K562 (cell line): ENCODE data around the gene PRDM15. TPM values are rescaled to one million over a fixed set of nuclear protein-coding genes. Genes with fewer than 3 reads are reported as not detected.

Experiments used
- ATAC-seq: fragments of 200-7000 bp; cut with Tn5 transposase; 3 replicates; pipeline ENCODE4 v1.9.1; 2020; ENCODE audit warnings: moderate library complexity
- BruUV-seq: library from RNA; stranded (reverse); fragments of 400-500 nt; replicated peaks from 2 replicates; lab custom pipeline; 2021; lab: Mats Ljungman, UMichigan
- CTCF ChIA-PET: fragments of 300-600 bp; formaldehyde crosslinking; extraction: SDS; loops from one replicate; lab custom pipeline; 2021; ENCODE audit warnings: low intra/inter-chr PET ratio; lab: Yijun Ruan, JAX
- POLR2A ChIA-PET: fragments of 300-600, 350-650 bp; sonication (Branson Sonifier 250); formaldehyde crosslinking; extraction: SDS; loops from one replicate; lab custom pipeline; 2021; ENCODE audit warnings: antibody characterized with exemption, inconsistent platforms; lab: Yijun Ruan, JAX
- DNase-seq, 4 experiments: peaks; one replicate each; pipeline versions ENCODE4 v3.0.0 to v3.0.0-alpha.2; 2011 to 2018; ENCODE audit warnings: low spot score in 3 of 4, mixed read lengths in 3 of 4; ENCODE audit errors: extremely low read depth in 1 of 4
- FAIRE-seq: peaks from 2 replicates; lab custom pipeline; 2011; peaks lifted over from hg19 to GRCh38; lab: Jason Lieb, UNC
- H2AFZ ChIP-seq: 2 replicates; pipeline ENCODE4 v1.6.0; 2011; ENCODE audit warnings: low read depth, low read length, control low read depth, inconsistent platforms
- H3K27ac ChIP-seq: fragments of 200-600 bp; 3 replicates; pipeline ENCODE4 v1.8.0; 2011; ENCODE audit warnings: low read depth, mild to moderate bottlenecking, control low read depth, inconsistent platforms, low read length, moderate library complexity, mixed read lengths; ENCODE audit errors: extremely low read depth
- H3K27me3 ChIP-seq, 2 experiments: fragments of 300-600 bp in 1 of 2; 2 replicates in 1 of 2; 3 replicates in 1 of 2; pipeline versions ENCODE4 v1.6.0 to v1.8.0; 2011; ENCODE audit warnings: inconsistent platforms in 2 of 2, low read length in 2 of 2, mild to moderate bottlenecking in 1 of 2, mixed read lengths in 1 of 2, moderate library complexity in 1 of 2; ENCODE audit not compliant: control insufficient read depth in 2 of 2, insufficient read depth in 2 of 2
- H3K36me3 ChIP-seq: fragments of 300-600 bp; 3 replicates; pipeline ENCODE4 v1.8.0; 2011; ENCODE audit warnings: mild to moderate bottlenecking, low read length, inconsistent platforms; ENCODE audit not compliant: control insufficient read depth, insufficient read depth
- H3K4me1 ChIP-seq, 2 experiments: fragments of 200-600 bp in 1 of 2; replicated peaks in 1 of 2; 2 replicates in 1 of 2; 3 replicates in 1 of 2; pipeline versions ENCODE4 v1.5.1 to v1.8.0; 2011; ENCODE audit warnings: inconsistent platforms in 2 of 2, low read length in 2 of 2, mild to moderate bottlenecking in 1 of 2, mixed read lengths in 1 of 2, moderate library complexity in 1 of 2; ENCODE audit not compliant: control insufficient read depth in 2 of 2, insufficient read depth in 2 of 2
- H3K4me2 ChIP-seq: 2 replicates; pipeline ENCODE4 v1.6.1; 2011; ENCODE audit warnings: low read length, control low read depth, inconsistent platforms, mixed read lengths; ENCODE audit not compliant: insufficient read depth
- H3K4me3 ChIP-seq: fragments of 200-600 bp; sonication (generic), shearing (Covaris generic); 2 replicates; pipeline ENCODE4 v1.5.1; 2016; ENCODE audit warnings: control low read depth, inconsistent platforms
- H3K79me2 ChIP-seq: fragments of 200-600 bp; 3 replicates; pipeline ENCODE4 v1.8.0; 2011; ENCODE audit warnings: low read length, inconsistent platforms; ENCODE audit not compliant: control insufficient read depth, insufficient read depth
- H3K9ac ChIP-seq, 2 experiments: 2 replicates each; pipeline versions ENCODE4 v1.6.0 to v1.6.1; 2011; ENCODE audit warnings: low read depth in 2 of 2, low read length in 2 of 2, control low read depth in 1 of 2, inconsistent platforms in 1 of 2, mild to moderate bottlenecking in 1 of 2, mixed read lengths in 1 of 2; ENCODE audit not compliant: insufficient read depth in 1 of 2
- H3K9me1 ChIP-seq: one replicate; pipeline ENCODE4 v1.6.0; 2011; ENCODE audit warnings: inconsistent platforms, mild to moderate bottlenecking, low read length, moderate library complexity; ENCODE audit not compliant: control insufficient read depth, insufficient read depth
- H3K9me3 ChIP-seq: replicated peaks from 2 replicates; pipeline ENCODE4 v1.5.1; 2011; ENCODE audit warnings: low read depth, low read length, inconsistent platforms; ENCODE audit not compliant: control insufficient read depth, insufficient read depth
- H4K20me1 ChIP-seq: replicated peaks from 2 replicates; pipeline ENCODE4 v1.6.1; 2011; ENCODE audit warnings: low read length, inconsistent platforms, mixed read lengths; ENCODE audit not compliant: control insufficient read depth, insufficient read depth
- HIVEP1 ChIP-seq: fragments of 250-450 bp; sonication (Bioruptor Pico); IDR thresholded peaks from 2 replicates; pipeline ENCODE4 v1.4.0; 2020; ENCODE audit warnings: mild to moderate bottlenecking
- HNRNPH1 ChIP-seq: fragments of 200-400 bp; formaldehyde crosslinking; optimal IDR thresholded peaks from 2 replicates; pipeline ENCODE3; 2017; ENCODE audit warnings: low read depth, mild to moderate bottlenecking, low read length, moderate library complexity
- MAFK ChIP-seq: IDR thresholded peaks from 2 replicates; pipeline ENCODE4 v1.6.1; 2011; ENCODE audit warnings: low read length, improper control_type of control experiment
- MCM3 ChIP-seq: fragments of 450-650 bp; IDR thresholded peaks from 2 replicates; pipeline ENCODE4 v1.6.1; 2016
- MTA2 ChIP-seq: fragments of 450-650 bp; IDR thresholded peaks from 2 replicates; pipeline ENCODE4 v1.6.1; 2016; ENCODE audit warnings: low read depth
- RBM39 ChIP-seq: fragments of 200-400 bp; formaldehyde crosslinking; optimal IDR thresholded peaks from 2 replicates; pipeline ENCODE3; 2018; ENCODE audit warnings: low read depth, low read length
- SETDB1 ChIP-seq: IDR thresholded peaks from one replicate; pipeline ENCODE4 v1.6.1; 2012; ENCODE audit warnings: low read length, control low read depth, inconsistent platforms
- SMAD2 ChIP-seq: fragments of 150-350 bp; IDR thresholded peaks from 2 replicates; pipeline ENCODE4 v1.6.1; 2014; ENCODE audit warnings: low read depth, mild to moderate bottlenecking, low read length
- SMC3 ChIP-seq: conservative IDR thresholded peaks from 2 replicates; pipeline ENCODE4 v1.6.1; 2011; ENCODE audit warnings: low read depth, low read length, improper control_type of control experiment; ENCODE audit not compliant: insufficient read depth
- SP1 ChIP-seq: sonication (generic); formaldehyde crosslinking; IDR thresholded peaks from 2 replicates; pipeline ENCODE4 v1.8.1; 2022; ENCODE audit warnings: mild to moderate bottlenecking, missing genetic modification reagents
- TEAD1 ChIP-seq, 2 experiments: fragments of 450-650 bp in 1 of 2; sonication (generic) in 1 of 2; formaldehyde crosslinking; IDR thresholded peaks; 2 replicates each; pipeline versions ENCODE4 v1.4.0 to v1.8.0; 2020 to 2022; ENCODE audit warnings: mild to moderate bottlenecking in 2 of 2, missing genetic modification reagents in 1 of 2
- TSC22D4 ChIP-seq: fragments of 450-650 bp; IDR thresholded peaks from 2 replicates; pipeline ENCODE4 v1.6.1; 2016; ENCODE audit warnings: missing genetic modification characterization, missing biosample characterization, control low read depth
- ZNF282 ChIP-seq: sonication (generic); formaldehyde crosslinking; IDR thresholded peaks from 2 replicates; pipeline ENCODE4 v1.8.1; 2023; ENCODE audit warnings: missing genetic modification reagents
- WGBS: fragments of 100-300 bp; shearing (Covaris generic); methylation state at CpG from one replicate; pipeline ENCODE4 v1.1.6; 2016; ENCODE audit warnings: low coverage, mixed read lengths; ENCODE audit not compliant: insufficient coverage; ENCODE audit errors: missing lambda C conversion rate; 5-methylcytosine and 5-hydroxymethylcytosine counted together
- in situ Hi-C: fragments of 300-500 bp; cut with MboI; formaldehyde crosslinking; loops from 4 replicates; pipeline ENCODE4 v1.15.0; 2018; ENCODE audit warnings: inconsistent platforms, mixed read lengths
- intact Hi-C: fragments of 100-400 bp; cut with micrococcal nuclease; formaldehyde crosslinking; loops from 2 replicates; pipeline ENCODE4 v1.14.2; 2022
- polyA plus RNA-seq, 8 experiments: library from polyadenylated mRNA; depleted of rRNA in 4 of 8; stranded (reverse) in 5 of 8; unstranded in 3 of 8; fragments of >200 nt; fragmentation: Nextera tagmentation in 2 of 8; fragmentation: Illumina TruSeq in 1 of 8; extraction: Ambion mirVana in 2 of 8; extraction: Trizol in 1 of 8; gene quantifications; 2 replicates each; pipeline versions ENCODE4 v1.2.1 to v1.2.3, GENCODE V29; 2011 to 2014; ENCODE audit warnings: inconsistent platforms in 1 of 8, missing spikeins in 1 of 8
- total RNA-seq, 7 experiments: library from RNA; depleted of rRNA in 6 of 7; stranded (reverse); fragments of >200 nt in 6 of 7; fragmentation: Illumina TruSeq in 2 of 7; extraction: Trizol in 2 of 7; gene quantifications; 2 replicates each; pipeline versions ENCODE4 v1.2.1 to v1.2.3, GENCODE V29; 2011 to 2021; ENCODE audit warnings: low replicate concordance in 1 of 7
- TF ChIP-seq, protein P1 (sequence below): fragments of 250-450 bp; sonication (Bioruptor Pico); IDR thresholded peaks from 2 replicates; pipeline ENCODE4 v1.5.0; 2021

Gene PRDM15
- total and polyA plus RNA-seq, 9 of the 15 experiments (the other 6 are each of a cell fraction or from before 2014, with no cell fraction given): 0.93 to 9.2 (median 6.2) TPM

DNA sequence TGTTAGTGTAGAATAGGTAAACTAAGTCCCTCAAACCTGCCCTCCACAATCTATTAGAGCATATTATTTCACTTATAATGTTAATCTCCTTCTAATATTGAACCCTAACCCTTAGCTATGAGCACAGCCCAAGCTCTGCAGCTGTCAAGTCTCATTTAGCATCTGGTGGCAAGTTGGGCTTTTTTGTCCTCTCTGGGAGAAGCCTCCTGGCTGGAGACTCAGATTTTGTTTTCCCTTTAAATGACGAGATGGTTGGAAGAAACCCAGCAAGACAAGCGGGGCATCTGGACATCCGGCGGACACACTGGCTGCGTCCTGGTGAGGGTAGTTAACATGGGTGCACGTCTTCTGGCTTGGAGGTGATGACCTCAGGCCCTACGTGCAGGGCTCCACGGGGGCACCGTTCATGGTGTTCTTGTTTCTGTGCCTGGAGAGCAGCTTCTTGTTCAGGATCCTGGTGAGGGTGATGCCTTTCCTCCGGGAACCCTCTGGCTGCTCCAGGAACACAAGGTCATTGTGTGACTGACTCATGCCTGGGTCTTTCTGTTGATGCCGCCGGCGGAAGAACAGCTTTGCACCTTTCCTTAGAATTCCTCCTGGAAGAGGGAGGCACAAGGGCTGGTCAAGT, 9.7 kb upstream of the PRDM15 start:
- DNase-seq (no peak), ATAC-seq (no peak), FAIRE-seq (no peak)
- H3K9ac ChIP-seq: no peak overlapping the region
- H3K36me3 ChIP-seq: no peaks in the 10 kb centered on the region; the same call in 2 of the 3 replicates
- no peaks in the 10 kb centered on the region for H3K9me3 ChIP-seq
- CTCF ChIA-PET: no interaction called here
- H3K9me1 ChIP-seq: no peaks in the 10 kb centered on the region
- H4K20me1 ChIP-seq: no peaks in the 10 kb centered on the region
- H3K79me2 ChIP-seq: no peaks in the 10 kb centered on the region
- H3K4me2 ChIP-seq: no peak overlapping the region
- in situ Hi-C loops (no loop called here), intact Hi-C loops (no loop called here)
- H3K4me1 ChIP-seq: peaks cover 0 to 3% of the 10 kb centered on the region in 2 experiments; a peak in 1 of 5 replicates
- no peak overlapping the region for H3K27ac ChIP-seq
- POLR2A ChIA-PET: interaction anchor here (0.7 to 1.7 kb wide), 3 partner anchors 10 to 233 kb away, joined by 3 to 10 read pairs (median 4); partner anchors contain the start of gene PRDM15
- no peak overlapping the region for H2AFZ ChIP-seq
- no peak overlapping the region for H3K4me3 ChIP-seq
- WGBS: 86% methylated on average over 13 of the region's 13 CpGs
- no peaks in the 10 kb centered on the region for H3K27me3 ChIP-seq
- BruUV-seq: no TSS peak
- no peak for TF ChIP-seq HIVEP1
- no peak for TF ChIP-seq TEAD1 (CRISPR knock-in tag; IDR thresholded peaks at IDR 0.05)
- TF ChIP-seq, protein P1, sequence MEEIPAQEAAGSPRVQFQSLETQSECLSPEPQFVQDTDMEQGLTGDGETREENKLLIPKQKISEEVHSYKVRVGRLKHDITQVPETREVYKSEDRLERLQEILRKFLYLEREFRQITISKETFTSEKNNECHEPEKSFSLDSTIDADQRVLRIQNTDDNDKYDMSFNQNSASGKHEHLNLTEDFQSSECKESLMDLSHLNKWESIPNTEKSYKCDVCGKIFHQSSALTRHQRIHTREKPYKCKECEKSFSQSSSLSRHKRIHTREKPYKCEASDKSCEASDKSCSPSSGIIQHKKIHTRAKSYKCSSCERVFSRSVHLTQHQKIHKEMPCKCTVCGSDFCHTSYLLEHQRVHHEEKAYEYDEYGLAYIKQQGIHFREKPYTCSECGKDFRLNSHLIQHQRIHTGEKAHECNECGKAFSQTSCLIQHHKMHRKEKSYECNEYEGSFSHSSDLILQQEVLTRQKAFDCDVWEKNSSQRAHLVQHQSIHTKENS: no peak
- no peak for TF ChIP-seq HNRNPH1
- no peak for TF ChIP-seq SMC3
- no peak for TF ChIP-seq SETDB1
- no peak for TF ChIP-seq MTA2
- no peak for TF ChIP-seq SP1 (CRISPR knock-in tag)
- no peak for TF ChIP-seq MAFK
- TF ChIP-seq MCM3: no peak
- no peak for TF ChIP-seq TSC22D4 (tag)
- no peak for TF ChIP-seq ZNF282 (CRISPR knock-in tag)
- no peak for TF ChIP-seq RBM39
- no peak for TF ChIP-seq SMAD2
